WTC11 (cell line): Measurements from ENCODE around the gene CD48. TPM values are rescaled to one million over a fixed set of nuclear protein-coding genes. Genes with fewer than 3 reads are reported as not detected.
A peak's percentile ranks its signal among the peaks of the same experiment; 100 is the strongest.

Source experiments
- ATAC-seq: fragments of 200-7000 bp; cut with Tn5 transposase; 2 replicates; pipeline ENCODE4 v1.10.0; 2021; ENCODE audit warnings: mild to moderate bottlenecking, moderate library complexity
- CTCF ChIA-PET: fragments of 300-600 bp; sonication (Branson Sonifier 250); formaldehyde crosslinking; loops from one replicate; lab custom pipeline; 2021; ENCODE audit warnings: antibody characterized with exemption; lab: Charles Lee
- POLR2A ChIA-PET: fragments of 350-600 bp; sonication (Branson Sonifier 250); formaldehyde crosslinking; loops from one replicate; lab custom pipeline; 2021; ENCODE audit warnings: antibody characterized with exemption; lab: Charles Lee
- DNase-seq: peaks from one replicate; pipeline ENCODE4 v3.0.0; 2021; ENCODE audit warnings: low spot score
- H3K27ac Mint-ChIP-seq: 2 replicates; pipeline ENCODE4 v1.8.0; 2021; ENCODE audit warnings: mixed read lengths
- H3K27me3 Mint-ChIP-seq: 2 replicates; pipeline ENCODE4 v1.8.0; 2021; ENCODE audit warnings: low read depth, mild to moderate bottlenecking, moderate library complexity, mixed read lengths
- H3K36me3 Mint-ChIP-seq: 2 replicates; pipeline ENCODE4 v1.8.0; 2021; ENCODE audit warnings: mixed read lengths
- H3K4me1 Mint-ChIP-seq: 2 replicates; pipeline ENCODE4 v1.8.0; 2022; ENCODE audit warnings: mixed read lengths
- H3K4me3 Mint-ChIP-seq: 2 replicates; pipeline ENCODE4 v1.8.0; 2021; ENCODE audit warnings: mild to moderate bottlenecking, moderate library complexity, mixed read lengths
- H3K9me3 Mint-ChIP-seq: 2 replicates; pipeline ENCODE4 v1.8.0; 2021; ENCODE audit warnings: mixed read lengths
- EMX1 ChIP-seq: fragments of 250-450 bp; sonication (Bioruptor Pico); IDR thresholded peaks from 2 replicates; pipeline ENCODE4 v1.8.0; 2021; ENCODE audit warnings: mild to moderate bottlenecking
- FOXP1 ChIP-seq: sonication (generic); formaldehyde crosslinking; IDR thresholded peaks from 2 replicates; pipeline ENCODE4 v1.8.0; 2022; ENCODE audit warnings: missing genetic modification reagents, mild to moderate bottlenecking, moderate library complexity, borderline replicate concordance
- NFE2L1 ChIP-seq: sonication (generic); formaldehyde crosslinking; IDR thresholded peaks from 2 replicates; pipeline ENCODE4 v1.8.1; 2023; ENCODE audit warnings: missing genetic modification reagents
- NR2C2 ChIP-seq: sonication (generic); formaldehyde crosslinking; IDR thresholded peaks from 2 replicates; pipeline ENCODE4 v1.8.0; 2022; ENCODE audit warnings: mild to moderate bottlenecking, missing genetic modification reagents
- ZNF396 ChIP-seq: fragments of 250-450 bp; sonication (Bioruptor Pico); IDR thresholded peaks from 2 replicates; pipeline ENCODE4 v1.8.0; 2021; ENCODE audit warnings: mild to moderate bottlenecking, moderate library complexity, borderline replicate concordance
- ZNF671 ChIP-seq: fragments of 250-450 bp; sonication (Bioruptor Pico); IDR thresholded peaks from 2 replicates; pipeline ENCODE4 v1.8.0; 2021; ENCODE audit warnings: mild to moderate bottlenecking
- total RNA-seq: library from RNA; stranded (reverse); gene quantifications from 3 replicates; pipeline ENCODE4 v1.2.3, GENCODE V29; 2021
- TF ChIP-seq, protein P1 (sequence below): sonication (generic); formaldehyde crosslinking; conservative IDR thresholded peaks from 2 replicates; pipeline ENCODE4 v1.8.1; 2022; ENCODE audit warnings: mild to moderate bottlenecking, missing genetic modification reagents
- TF ChIP-seq, protein P2 (sequence below): sonication (generic); formaldehyde crosslinking; IDR thresholded peaks from 2 replicates; pipeline ENCODE4 v1.8.1; 2022; ENCODE audit warnings: low read depth, missing genetic modification reagents, borderline replicate concordance
- TF ChIP-seq, protein P3 (sequence below): sonication (generic); formaldehyde crosslinking; IDR thresholded peaks from 2 replicates; pipeline ENCODE4 v1.8.0; 2023; ENCODE audit warnings: missing genetic modification reagents, mild to moderate bottlenecking, borderline replicate concordance
- TF ChIP-seq, protein P4 (sequence below): sonication (generic); formaldehyde crosslinking; IDR thresholded peaks from 2 replicates; pipeline ENCODE4 v1.8.1; 2023; ENCODE audit warnings: mild to moderate bottlenecking, missing genetic modification reagents, moderate library complexity
- TF ChIP-seq, protein P5 (sequence below): fragments of 250-450 bp; sonication (Bioruptor Pico); IDR thresholded peaks from 2 replicates; pipeline ENCODE4 v1.9.0; 2021; ENCODE audit warnings: mild to moderate bottlenecking
- TF ChIP-seq, protein P6 (sequence below): sonication (generic); formaldehyde crosslinking; IDR thresholded peaks from 2 replicates; pipeline ENCODE4 v1.8.0; 2023; ENCODE audit warnings: mild to moderate bottlenecking, missing genetic modification reagents

CD48 gene
- total RNA-seq, 1 experiment from 2014 or later = 0.66 TPM

DNA sequence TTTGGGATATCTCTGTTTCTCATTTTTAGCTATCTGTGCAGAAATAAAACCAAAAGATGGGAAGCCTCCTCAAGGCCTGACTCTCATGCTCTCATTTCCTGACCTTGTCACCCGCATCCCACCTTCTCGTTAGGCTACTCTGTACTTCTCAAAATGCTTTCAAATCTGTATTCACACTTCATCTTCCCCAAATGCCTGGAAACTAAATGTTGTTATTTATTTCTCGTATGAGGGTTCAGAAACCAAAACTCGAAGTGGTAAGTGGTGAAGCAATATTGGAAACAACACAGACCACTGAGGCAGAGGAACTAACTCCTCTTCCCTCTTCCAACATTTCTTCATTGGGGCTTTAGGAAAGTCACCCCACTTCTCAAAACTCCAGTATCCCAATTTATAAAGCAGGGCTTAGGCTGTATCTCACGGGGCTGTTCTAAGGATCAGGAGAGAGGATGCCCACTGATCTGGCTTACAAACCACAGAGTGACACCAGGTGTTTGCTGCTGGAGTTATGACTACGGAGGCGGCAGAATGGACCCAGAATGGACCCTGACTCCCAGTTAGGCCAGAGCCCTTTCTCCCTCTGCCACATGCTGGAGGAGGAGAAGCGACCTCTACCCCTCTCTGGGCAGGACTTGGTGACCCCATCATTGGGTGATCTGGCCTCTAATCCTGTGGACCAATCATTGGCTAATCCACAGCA lies 31.0 kb upstream of the CD48 start (continued):
- TF ChIP-seq ZNF396 (CRISPR knock-in tag) = no peak

DNA sequence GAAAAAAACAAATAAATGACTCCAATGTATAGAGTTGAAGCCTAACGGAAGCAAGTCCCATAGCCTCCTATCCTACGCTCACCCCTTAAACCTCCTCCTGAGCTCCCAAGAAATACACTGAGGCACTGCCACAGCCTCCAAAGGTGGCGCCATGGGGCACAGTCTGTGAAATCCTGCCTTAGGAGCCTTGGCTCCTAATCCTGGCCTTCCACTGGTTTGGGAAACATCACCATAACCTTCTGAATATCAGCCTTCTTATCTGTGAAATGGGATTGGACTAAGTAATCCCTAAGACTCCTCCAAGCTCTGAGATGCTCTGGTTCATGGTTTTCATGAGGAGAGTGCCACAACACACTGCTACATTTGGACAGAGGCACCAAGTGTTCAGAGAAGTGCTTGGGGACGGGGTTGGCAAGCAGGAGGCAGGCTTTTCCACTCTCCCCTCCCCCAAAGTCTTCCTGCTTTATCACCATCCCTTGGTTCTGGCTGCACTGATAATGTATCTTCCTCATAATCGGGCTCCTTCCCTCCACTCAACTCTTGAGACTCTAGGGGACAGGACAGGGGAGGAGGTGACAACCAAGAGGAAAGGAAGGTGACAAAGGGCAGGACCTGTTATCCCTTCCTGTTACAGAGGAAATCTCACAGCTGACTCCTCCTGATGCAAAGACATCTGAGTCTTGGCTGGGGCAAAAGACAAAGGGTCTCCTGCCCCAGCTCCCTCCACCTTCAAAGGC lies 30.2 kb upstream of the CD48 start:
- peaks cover 4% of the 10 kb centered on the region for H3K36me3 Mint-ChIP-seq
- TF ChIP-seq, protein P1, sequence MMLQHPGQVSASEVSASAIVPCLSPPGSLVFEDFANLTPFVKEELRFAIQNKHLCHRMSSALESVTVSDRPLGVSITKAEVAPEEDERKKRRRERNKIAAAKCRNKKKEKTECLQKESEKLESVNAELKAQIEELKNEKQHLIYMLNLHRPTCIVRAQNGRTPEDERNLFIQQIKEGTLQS (CRISPR knock-in tag) = no peak
- TF ChIP-seq, protein P2, sequence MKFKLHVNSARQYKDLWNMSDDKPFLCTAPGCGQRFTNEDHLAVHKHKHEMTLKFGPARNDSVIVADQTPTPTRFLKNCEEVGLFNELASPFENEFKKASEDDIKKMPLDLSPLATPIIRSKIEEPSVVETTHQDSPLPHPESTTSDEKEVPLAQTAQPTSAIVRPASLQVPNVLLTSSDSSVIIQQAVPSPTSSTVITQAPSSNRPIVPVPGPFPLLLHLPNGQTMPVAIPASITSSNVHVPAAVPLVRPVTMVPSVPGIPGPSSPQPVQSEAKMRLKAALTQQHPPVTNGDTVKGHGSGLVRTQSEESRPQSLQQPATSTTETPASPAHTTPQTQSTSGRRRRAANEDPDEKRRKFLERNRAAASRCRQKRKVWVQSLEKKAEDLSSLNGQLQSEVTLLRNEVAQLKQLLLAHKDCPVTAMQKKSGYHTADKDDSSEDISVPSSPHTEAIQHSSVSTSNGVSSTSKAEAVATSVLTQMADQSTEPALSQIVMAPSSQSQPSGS = no peak
- no peak for TF ChIP-seq ZNF671
- TF ChIP-seq, protein P3, sequence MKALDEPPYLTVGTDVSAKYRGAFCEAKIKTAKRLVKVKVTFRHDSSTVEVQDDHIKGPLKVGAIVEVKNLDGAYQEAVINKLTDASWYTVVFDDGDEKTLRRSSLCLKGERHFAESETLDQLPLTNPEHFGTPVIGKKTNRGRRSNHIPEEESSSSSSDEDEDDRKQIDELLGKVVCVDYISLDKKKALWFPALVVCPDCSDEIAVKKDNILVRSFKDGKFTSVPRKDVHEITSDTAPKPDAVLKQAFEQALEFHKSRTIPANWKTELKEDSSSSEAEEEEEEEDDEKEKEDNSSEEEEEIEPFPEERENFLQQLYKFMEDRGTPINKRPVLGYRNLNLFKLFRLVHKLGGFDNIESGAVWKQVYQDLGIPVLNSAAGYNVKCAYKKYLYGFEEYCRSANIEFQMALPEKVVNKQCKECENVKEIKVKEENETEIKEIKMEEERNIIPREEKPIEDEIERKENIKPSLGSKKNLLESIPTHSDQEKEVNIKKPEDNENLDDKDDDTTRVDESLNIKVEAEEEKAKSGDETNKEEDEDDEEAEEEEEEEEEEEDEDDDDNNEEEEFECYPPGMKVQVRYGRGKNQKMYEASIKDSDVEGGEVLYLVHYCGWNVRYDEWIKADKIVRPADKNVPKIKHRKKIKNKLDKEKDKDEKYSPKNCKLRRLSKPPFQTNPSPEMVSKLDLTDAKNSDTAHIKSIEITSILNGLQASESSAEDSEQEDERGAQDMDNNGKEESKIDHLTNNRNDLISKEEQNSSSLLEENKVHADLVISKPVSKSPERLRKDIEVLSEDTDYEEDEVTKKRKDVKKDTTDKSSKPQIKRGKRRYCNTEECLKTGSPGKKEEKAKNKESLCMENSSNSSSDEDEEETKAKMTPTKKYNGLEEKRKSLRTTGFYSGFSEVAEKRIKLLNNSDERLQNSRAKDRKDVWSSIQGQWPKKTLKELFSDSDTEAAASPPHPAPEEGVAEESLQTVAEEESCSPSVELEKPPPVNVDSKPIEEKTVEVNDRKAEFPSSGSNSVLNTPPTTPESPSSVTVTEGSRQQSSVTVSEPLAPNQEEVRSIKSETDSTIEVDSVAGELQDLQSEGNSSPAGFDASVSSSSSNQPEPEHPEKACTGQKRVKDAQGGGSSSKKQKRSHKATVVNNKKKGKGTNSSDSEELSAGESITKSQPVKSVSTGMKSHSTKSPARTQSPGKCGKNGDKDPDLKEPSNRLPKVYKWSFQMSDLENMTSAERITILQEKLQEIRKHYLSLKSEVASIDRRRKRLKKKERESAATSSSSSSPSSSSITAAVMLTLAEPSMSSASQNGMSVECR = no peak
- no peak for TF ChIP-seq EMX1 (CRISPR knock-in tag)
- no peak for TF ChIP-seq FOXP1 (CRISPR knock-in tag)
- TF ChIP-seq, protein P4, sequence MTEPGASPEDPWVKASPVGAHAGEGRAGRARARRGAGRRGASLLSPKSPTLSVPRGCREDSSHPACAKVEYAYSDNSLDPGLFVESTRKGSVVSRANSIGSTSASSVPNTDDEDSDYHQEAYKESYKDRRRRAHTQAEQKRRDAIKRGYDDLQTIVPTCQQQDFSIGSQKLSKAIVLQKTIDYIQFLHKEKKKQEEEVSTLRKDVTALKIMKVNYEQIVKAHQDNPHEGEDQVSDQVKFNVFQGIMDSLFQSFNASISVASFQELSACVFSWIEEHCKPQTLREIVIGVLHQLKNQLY (CRISPR knock-in tag) = no peak
- TF ChIP-seq NFE2L1 (CRISPR knock-in tag) = no peak
- TF ChIP-seq, protein P5, sequence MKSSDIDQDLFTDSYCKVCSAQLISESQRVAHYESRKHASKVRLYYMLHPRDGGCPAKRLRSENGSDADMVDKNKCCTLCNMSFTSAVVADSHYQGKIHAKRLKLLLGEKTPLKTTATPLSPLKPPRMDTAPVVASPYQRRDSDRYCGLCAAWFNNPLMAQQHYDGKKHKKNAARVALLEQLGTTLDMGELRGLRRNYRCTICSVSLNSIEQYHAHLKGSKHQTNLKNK (CRISPR knock-in tag) = no peak
- TF ChIP-seq, protein P6, sequence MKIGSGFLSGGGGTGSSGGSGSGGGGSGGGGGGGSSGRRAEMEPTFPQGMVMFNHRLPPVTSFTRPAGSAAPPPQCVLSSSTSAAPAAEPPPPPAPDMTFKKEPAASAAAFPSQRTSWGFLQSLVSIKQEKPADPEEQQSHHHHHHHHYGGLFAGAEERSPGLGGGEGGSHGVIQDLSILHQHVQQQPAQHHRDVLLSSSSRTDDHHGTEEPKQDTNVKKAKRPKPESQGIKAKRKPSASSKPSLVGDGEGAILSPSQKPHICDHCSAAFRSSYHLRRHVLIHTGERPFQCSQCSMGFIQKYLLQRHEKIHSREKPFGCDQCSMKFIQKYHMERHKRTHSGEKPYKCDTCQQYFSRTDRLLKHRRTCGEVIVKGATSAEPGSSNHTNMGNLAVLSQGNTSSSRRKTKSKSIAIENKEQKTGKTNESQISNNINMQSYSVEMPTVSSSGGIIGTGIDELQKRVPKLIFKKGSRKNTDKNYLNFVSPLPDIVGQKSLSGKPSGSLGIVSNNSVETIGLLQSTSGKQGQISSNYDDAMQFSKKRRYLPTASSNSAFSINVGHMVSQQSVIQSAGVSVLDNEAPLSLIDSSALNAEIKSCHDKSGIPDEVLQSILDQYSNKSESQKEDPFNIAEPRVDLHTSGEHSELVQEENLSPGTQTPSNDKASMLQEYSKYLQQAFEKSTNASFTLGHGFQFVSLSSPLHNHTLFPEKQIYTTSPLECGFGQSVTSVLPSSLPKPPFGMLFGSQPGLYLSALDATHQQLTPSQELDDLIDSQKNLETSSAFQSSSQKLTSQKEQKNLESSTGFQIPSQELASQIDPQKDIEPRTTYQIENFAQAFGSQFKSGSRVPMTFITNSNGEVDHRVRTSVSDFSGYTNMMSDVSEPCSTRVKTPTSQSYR (CRISPR knock-in tag) = no peak
- no peak for TF ChIP-seq NR2C2 (CRISPR knock-in tag)
- TF ChIP-seq, all 79 proteins: peak for 0
- H3K4me3 Mint-ChIP-seq = no peak overlapping the region
- peaks cover 12% of the 10 kb centered on the region for H3K9me3 Mint-ChIP-seq
- ChIA-PET CTCF (interaction anchor here (0.6 to 2.1 kb wide), 8 partner anchors 16 to 212 kb away, joined by 3 to 11 read pairs (median 4); partner anchors contain the start of gene ITLN2), POLR2A (no interaction called here)
- H3K27ac Mint-ChIP-seq = no peak overlapping the region
- ATAC-seq = peak; percentile 75
- DNase-seq = peak; percentile 26
- H3K27me3 Mint-ChIP-seq = 0 out of 2 replicates have a peak, but pooled peaks cover 4% of the 10 kb centered on the region
- peaks cover 20% of the 10 kb centered on the region for H3K4me1 Mint-ChIP-seq
